ENCODE measurements around the gene SH3BGRL2.

The SH3BGRL2 gene

DNA sequence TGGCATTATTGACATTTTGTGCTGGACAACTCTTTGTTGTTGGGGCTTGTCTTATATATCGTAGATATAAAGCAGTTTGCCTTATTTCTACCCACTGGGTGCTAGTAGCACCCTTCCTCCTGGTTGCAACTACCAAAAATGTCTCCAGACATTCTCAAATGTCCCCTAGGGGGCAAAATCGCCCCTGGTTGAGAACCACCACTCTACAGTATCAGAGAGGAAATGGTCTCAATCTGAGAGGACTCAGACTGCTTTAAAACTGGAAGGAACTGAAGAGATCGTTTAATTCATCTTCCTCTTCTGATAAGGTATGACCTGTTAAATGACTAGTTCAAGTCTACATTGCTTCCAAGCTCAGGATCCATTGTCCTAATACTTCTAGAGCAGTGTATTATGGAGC lies 14.9 kb downstream of the SH3BGRL2 start:
- no peak overlapping the region for H3K27ac ChIP-seq
- CTCF ChIA-PET: no interaction called here
- TF ChIP-seq, protein P1, sequence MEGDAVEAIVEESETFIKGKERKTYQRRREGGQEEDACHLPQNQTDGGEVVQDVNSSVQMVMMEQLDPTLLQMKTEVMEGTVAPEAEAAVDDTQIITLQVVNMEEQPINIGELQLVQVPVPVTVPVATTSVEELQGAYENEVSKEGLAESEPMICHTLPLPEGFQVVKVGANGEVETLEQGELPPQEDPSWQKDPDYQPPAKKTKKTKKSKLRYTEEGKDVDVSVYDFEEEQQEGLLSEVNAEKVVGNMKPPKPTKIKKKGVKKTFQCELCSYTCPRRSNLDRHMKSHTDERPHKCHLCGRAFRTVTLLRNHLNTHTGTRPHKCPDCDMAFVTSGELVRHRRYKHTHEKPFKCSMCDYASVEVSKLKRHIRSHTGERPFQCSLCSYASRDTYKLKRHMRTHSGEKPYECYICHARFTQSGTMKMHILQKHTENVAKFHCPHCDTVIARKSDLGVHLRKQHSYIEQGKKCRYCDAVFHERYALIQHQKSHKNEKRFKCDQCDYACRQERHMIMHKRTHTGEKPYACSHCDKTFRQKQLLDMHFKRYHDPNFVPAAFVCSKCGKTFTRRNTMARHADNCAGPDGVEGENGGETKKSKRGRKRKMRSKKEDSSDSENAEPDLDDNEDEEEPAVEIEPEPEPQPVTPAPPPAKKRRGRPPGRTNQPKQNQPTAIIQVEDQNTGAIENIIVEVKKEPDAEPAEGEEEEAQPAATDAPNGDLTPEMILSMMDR (conservative IDR thresholded peaks at IDR 0.05; ENCODE audit: low read depth): no peak
- DNase-seq (ENCODE audit: low spot score): no peak
- POLR2A ChIA-PET (ENCODE audit: low non-redundant PET): no interaction called here

- H3K27ac ChIP-seq: no peak overlapping the region
- POLR2A ChIA-PET (ENCODE audit: low non-redundant PET): no interaction called here
- DNase-seq (ENCODE audit: low spot score): no peak
- TF ChIP-seq, protein P1 (conservative IDR thresholded peaks at IDR 0.05; ENCODE audit: low read depth): no peak
- CTCF ChIA-PET: interaction anchor here (0.6 kb wide), 1 partner anchor 14 kb away, joined by 3 read pairs; no protein-coding TSS in a partner anchor
Observed at GRCh38 chr6:79646561-79646960, 15.4 kb downstream of the SH3BGRL2 start.

DNA sequence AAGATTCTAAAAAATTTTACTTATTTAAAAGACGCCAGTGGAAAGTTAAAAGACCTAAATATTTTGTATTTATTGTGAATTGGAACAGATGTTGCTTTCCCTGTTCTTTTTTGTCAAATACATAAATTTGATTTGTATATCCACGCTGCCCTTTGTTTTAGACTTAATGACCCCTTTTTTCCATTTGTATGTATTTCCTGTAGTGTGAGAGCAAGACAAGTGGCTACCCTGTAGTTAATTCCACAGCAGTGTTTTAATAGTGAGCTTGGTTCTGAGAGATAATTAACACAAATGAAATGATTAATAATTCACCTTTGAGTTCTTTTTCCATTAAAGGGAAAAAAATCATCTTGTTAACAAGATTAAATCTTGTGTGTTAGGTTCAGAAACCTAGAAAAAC lies 16.6 kb downstream of the SH3BGRL2 start:
- TF ChIP-seq, protein P1 (conservative IDR thresholded peaks at IDR 0.05; ENCODE audit: low read depth): no peak
- no peak for DNase-seq (ENCODE audit: low spot score)
- H3K27ac ChIP-seq: no peak overlapping the region
- CTCF ChIA-PET: no interaction called here
- POLR2A ChIA-PET (ENCODE audit: low non-redundant PET): no interaction called here

DNA sequence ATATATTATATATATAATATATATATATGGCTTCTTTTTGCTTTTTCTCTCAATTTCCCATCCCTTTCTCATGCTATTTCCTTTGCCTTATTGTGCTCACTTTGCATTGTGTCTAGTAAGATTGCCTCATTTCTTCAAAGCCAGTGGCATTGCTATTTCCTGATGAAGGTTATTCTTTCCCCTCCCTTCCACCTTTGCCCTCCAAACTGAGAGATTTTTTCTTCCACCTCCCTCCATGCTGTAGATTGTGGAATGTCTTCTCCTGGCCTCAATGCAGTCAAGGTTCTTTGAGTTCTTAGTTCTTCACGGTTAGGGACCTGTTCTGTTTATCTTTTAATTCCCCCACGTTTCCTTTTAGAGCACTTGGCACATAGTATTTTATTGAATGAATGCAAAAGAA lies 17.2 kb downstream of the SH3BGRL2 start:
- DNase-seq (ENCODE audit: low spot score): no peak
- TF ChIP-seq, protein P1 (conservative IDR thresholded peaks at IDR 0.05; ENCODE audit: low read depth): no peak
- ChIA-PET CTCF (no interaction called here), POLR2A (ENCODE audit: low non-redundant PET) (no interaction called here)
- no peak overlapping the region for H3K27ac ChIP-seq

- ChIA-PET CTCF (no interaction called here), POLR2A (ENCODE audit: low non-redundant PET) (no interaction called here)
- DNase-seq (ENCODE audit: low spot score): no peak
- no peak overlapping the region for H3K27ac ChIP-seq
- TF ChIP-seq, protein P1 (conservative IDR thresholded peaks at IDR 0.05; ENCODE audit: low read depth): no peak
Observed at GRCh38 chr6:79649016-79649415, 17.9 kb downstream of the SH3BGRL2 start.

- no peak overlapping the region for H3K27ac ChIP-seq
- ChIA-PET CTCF (no interaction called here), POLR2A (ENCODE audit: low non-redundant PET) (no interaction called here)
- TF ChIP-seq, protein P1 (conservative IDR thresholded peaks at IDR 0.05; ENCODE audit: low read depth): no peak
- no peak for DNase-seq (ENCODE audit: low spot score)
Observed at GRCh38 chr6:79650950-79651349, 19.8 kb downstream of the SH3BGRL2 start.

DNA sequence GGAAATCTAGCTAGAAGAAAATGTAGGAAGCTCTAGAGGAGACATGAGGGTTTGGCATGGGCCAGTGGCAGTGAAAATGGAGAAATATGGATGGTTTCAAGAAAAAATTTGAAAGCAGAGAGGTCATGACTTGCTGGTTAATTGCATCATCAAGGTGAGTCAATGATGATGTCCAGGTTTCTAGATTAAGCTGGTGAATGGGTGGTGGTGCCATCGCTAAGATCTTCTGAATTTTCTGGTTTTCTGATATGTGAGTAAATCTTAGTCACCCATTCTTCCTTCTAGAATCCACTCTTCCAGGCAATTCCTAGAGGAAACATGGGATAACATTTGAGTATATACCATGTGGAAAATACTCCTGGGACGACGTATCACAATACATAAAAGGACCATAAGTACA lies 25.0 kb downstream of the SH3BGRL2 start:
- POLR2A ChIA-PET (ENCODE audit: low non-redundant PET): no interaction called here
- TF ChIP-seq, protein P1 (conservative IDR thresholded peaks at IDR 0.05; ENCODE audit: low read depth): no peak
- H3K27ac ChIP-seq: no peak overlapping the region
- CTCF ChIA-PET: interaction anchor here (0.6 to 1.0 kb wide), 4 partner anchors 13 to 209 kb away, joined by 3 to 4 read pairs (median 3); no protein-coding TSS in a partner anchor
- DNase-seq (ENCODE audit: low spot score): peak; percentile 56
